GM21360 (cell line): Measurements from ENCODE around the gene BORCS5.
"Not testable (repeated sequence)": the region's sequence is repeated elsewhere in the genome, so short reads cannot be mapped to it uniquely, and the experiment has no call there.

ENCODE experiments used
- ATAC-seq: cut with Tn5 transposase; IDR thresholded peaks from one replicate; pipeline ENCODE4 v1.9.1; 2021; ENCODE audit warnings: mild to moderate bottlenecking, moderate library complexity; ENCODE audit not compliant: unreplicated experiment

BORCS5 gene

GRCh38 chr12:12453635-12454034 is 96.8 kb downstream of the BORCS5 start:
- ATAC-seq = no peak

- ATAC-seq = no peak
Observed at GRCh38 chr12:12454315-12454714, 97.4 kb downstream of the BORCS5 start.

- ATAC-seq = no peak
Observed at GRCh38 chr12:12456637-12457036, 99.8 kb downstream of the BORCS5 start.

GRCh38 chr12:12460935-12461922 is 104.4 kb downstream of the BORCS5 start:
- no peak for ATAC-seq

- no peak for ATAC-seq
Observed at GRCh38 chr12:12461923-12462315, 105.0 kb downstream of the BORCS5 start.

GRCh38 chr12:12465522-12465921 is 108.6 kb downstream of the BORCS5 start:
- ATAC-seq = no peak

GRCh38 chr12:12466157-12466556 is 109.3 kb downstream of the BORCS5 start:
- ATAC-seq = no peak

- ATAC-seq = no peak
Observed at GRCh38 chr12:12467264-12467663, 110.4 kb downstream of the BORCS5 start.

GRCh38 chr12:12467688-12468261 is 110.9 kb downstream of the BORCS5 start:
- no peak for ATAC-seq

GRCh38 chr12:12468575-12468974 is 111.7 kb downstream of the BORCS5 start:
- no peak for ATAC-seq

GRCh38 chr12:12469386-12469785 is 112.5 kb downstream of the BORCS5 start:
- no peak for ATAC-seq

- ATAC-seq = no peak
Observed at GRCh38 chr12:12470751-12471306, 114.0 kb downstream of the BORCS5 start.

- ATAC-seq = not testable (repeated sequence)
Observed at GRCh38 chr12:12471982-12472961, 115.4 kb downstream of the BORCS5 start.

GRCh38 chr12:12473223-12473622 is 116.3 kb downstream of the BORCS5 start:
- no peak for ATAC-seq

GRCh38 chr12:12474471-12474928 is 117.6 kb downstream of the BORCS5 start:
- ATAC-seq = no peak

- ATAC-seq = peak; percentile 84
Observed at GRCh38 chr12:12474931-12475795, 118.3 kb downstream of the BORCS5 start.

GRCh38 chr12:12476857-12477531 is 120.1 kb downstream of the BORCS5 start:
- ATAC-seq = no peak

GRCh38 chr12:12477532-12477890 is 120.6 kb downstream of the BORCS5 start:
- ATAC-seq = no peak

- ATAC-seq = no peak
Observed at GRCh38 chr12:12480074-12480473, 123.2 kb downstream of the BORCS5 start.
